ENCODE measurements around the gene ELF1. TPM values are rescaled to one million over a fixed set of nuclear protein-coding genes. Genes with fewer than 3 reads are reported as not detected.
"Not testable (repeated sequence)": the region's sequence is repeated elsewhere in the genome, so short reads cannot be mapped to it uniquely, and the experiment has no call there.

ELF1 gene
- total RNA-seq, 1 donor from 2014 or later = 122 TPM

- DNase-seq (ENCODE audit: low read depth) = not testable (repeated sequence)
Observed at GRCh38 chr13:41042419-41042818, 23.3 kb upstream of the ELF1 start.

GRCh38 chr13:41040584-41041334 lies 21.6 kb upstream of the ELF1 start:
- no peak for DNase-seq (ENCODE audit: low read depth)

- no peak for DNase-seq (ENCODE audit: low read depth)
Observed at GRCh38 chr13:41039746-41040145, 20.6 kb upstream of the ELF1 start.

- DNase-seq (ENCODE audit: low read depth) = not testable (repeated sequence)
Observed at GRCh38 chr13:41036557-41036956, 17.4 kb upstream of the ELF1 start.

- peak; percentile 68 for DNase-seq (ENCODE audit: low read depth)
Observed at GRCh38 chr13:41034881-41035280, 15.8 kb upstream of the ELF1 start.

- no peak for DNase-seq (ENCODE audit: low read depth)
Observed at GRCh38 chr13:41034382-41034781, 15.3 kb upstream of the ELF1 start.

- peak; percentile 40 for DNase-seq (ENCODE audit: low read depth)
Observed at GRCh38 chr13:41032691-41033376, 13.7 kb upstream of the ELF1 start.

GRCh38 chr13:41029629-41030028 lies 10.5 kb upstream of the ELF1 start:
- DNase-seq (ENCODE audit: low read depth) = no peak

- no peak for DNase-seq (ENCODE audit: low read depth)
Observed at GRCh38 chr13:41028051-41028450, 8.9 kb upstream of the ELF1 start.

- no peak for DNase-seq (ENCODE audit: low read depth)
Observed at GRCh38 chr13:41026788-41027187, 7.7 kb upstream of the ELF1 start.

GRCh38 chr13:41025518-41025917 lies 6.4 kb upstream of the ELF1 start:
- no peak for DNase-seq (ENCODE audit: low read depth)

- peak; percentile 79 for DNase-seq (ENCODE audit: low read depth)
Observed at GRCh38 chr13:41019578-41020347, 647 bp upstream of the ELF1 start.

GRCh38 chr13:41018602-41018948 lies 541 bp downstream of the ELF1 start:
- no peak for DNase-seq (ENCODE audit: low read depth)

- DNase-seq (ENCODE audit: low read depth) = no peak
Observed at GRCh38 chr13:41017817-41018601, 1.1 kb downstream of the ELF1 start.

- DNase-seq (ENCODE audit: low read depth) = peak; percentile 45
Observed at GRCh38 chr13:41017159-41017558, 2.0 kb downstream of the ELF1 start.

- no peak for DNase-seq (ENCODE audit: low read depth)
Observed at GRCh38 chr13:41015920-41016319, 3.2 kb downstream of the ELF1 start.

- no peak for DNase-seq (ENCODE audit: low read depth)
Observed at GRCh38 chr13:41013835-41014234, 5.3 kb downstream of the ELF1 start.

- DNase-seq (ENCODE audit: low read depth) = no peak
Observed at GRCh38 chr13:41012536-41012935, 6.6 kb downstream of the ELF1 start.

GRCh38 chr13:41011382-41011956 lies 7.6 kb downstream of the ELF1 start:
- no peak for DNase-seq (ENCODE audit: low read depth)

GRCh38 chr13:41008349-41008980 lies 10.7 kb downstream of the ELF1 start:
- peak; percentile 74 for DNase-seq (ENCODE audit: low read depth)

GRCh38 chr13:41007744-41008128 lies 11.4 kb downstream of the ELF1 start:
- no peak for DNase-seq (ENCODE audit: low read depth)
